Body of pancreas (tissue), 4 donors: ENCODE measurements around the gene IFNA2. TPM values are rescaled to one million over a fixed set of nuclear protein-coding genes. Genes with fewer than 3 reads are reported as not detected.
"Not testable (repeated sequence)": the region's sequence is repeated elsewhere in the genome, so short reads cannot be mapped to it uniquely, and the experiment has no call there.

Experiments
- ATAC-seq: fragments of 150-250 bp; one replicate; pipeline ENCODE4 v1.9.1; 2016
- DNase-seq, 4 donors: peaks; one replicate each; pipeline ENCODE4 v3.0.0-alpha.2; 2019
- H3K27ac ChIP-seq, 4 donors: fragments of 200-600 bp; sonication (generic); 1 replicate in 3 of 4; 2 replicates in 1 of 4; pipeline versions ENCODE4 v1.5.1 to v1.6.1; 2016 to 2019; ENCODE audit warnings: mild to moderate bottlenecking in 1 of 4, mixed read lengths in 1 of 4, moderate library complexity in 1 of 4
- H3K27me3 ChIP-seq, 2 donors: fragments of 200-600 bp; sonication (generic); one replicate each; pipeline ENCODE4 v1.6.0; 2016; ENCODE audit warnings: mild to moderate bottlenecking in 1 of 2
- H3K36me3 ChIP-seq, 2 donors: fragments of 200-600 bp; sonication (generic); replicated peaks in 1 of 2; 2 replicates each; pipeline ENCODE4 v1.5.1; 2016; ENCODE audit warnings: low read depth in 2 of 2; ENCODE audit not compliant: insufficient read depth in 1 of 2
- H3K4me1 ChIP-seq: fragments of 200-600 bp; sonication (generic); one replicate; pipeline ENCODE4 v1.6.0; 2016
- H3K4me3 ChIP-seq, 2 donors: fragments of 200-600 bp; sonication (generic); 1 replicate in 1 of 2; 2 replicates in 1 of 2; pipeline ENCODE4 v1.5.1; 2016 to 2019
- H3K9me3 ChIP-seq, 3 donors: fragments of 200-600 bp; sonication (generic); 1 replicate in 2 of 3; 2 replicates in 1 of 3; pipeline ENCODE4 v1.5.1; 2016
- POLR2A ChIP-seq, 3 donors: fragments of 450-650 bp; IDR thresholded peaks; one replicate each; pipeline ENCODE4 v1.6.1; 2016; ENCODE audit warnings: antibody characterized with exemption in 3 of 3, mild to moderate bottlenecking in 2 of 3
- WGBS, 2 donors: methylation state at CpG; one replicate each; pipeline ENCODE4 v1.1.5; 2017; 5-methylcytosine and 5-hydroxymethylcytosine counted together
- intact Hi-C: fragments of 100-400 bp; cut with DNase I; formaldehyde crosslinking; loops from one replicate; pipeline ENCODE4 v1.15.1; 2023
- total RNA-seq, 2 donors: library from RNA; depleted of rRNA; stranded (reverse); fragments of >200 nt; gene quantifications; one replicate each; pipeline ENCODE4 v1.1.0, GENCODE V29; 2016
- TF ChIP-seq, protein P1 (sequence below), 7 experiments: fragments of 450-650 bp in 4 of 7; fragments of 200-600 bp in 3 of 7; sonication (generic) in 3 of 7; IDR thresholded peaks; one replicate each; pipeline ENCODE4 v1.5.1; 2016 to 2019; ENCODE audit warnings: antibody characterized with exemption in 7 of 7

IFNA2 gene
- total RNA-seq, 2 donors from 2014 or later, result not detected

DNA sequence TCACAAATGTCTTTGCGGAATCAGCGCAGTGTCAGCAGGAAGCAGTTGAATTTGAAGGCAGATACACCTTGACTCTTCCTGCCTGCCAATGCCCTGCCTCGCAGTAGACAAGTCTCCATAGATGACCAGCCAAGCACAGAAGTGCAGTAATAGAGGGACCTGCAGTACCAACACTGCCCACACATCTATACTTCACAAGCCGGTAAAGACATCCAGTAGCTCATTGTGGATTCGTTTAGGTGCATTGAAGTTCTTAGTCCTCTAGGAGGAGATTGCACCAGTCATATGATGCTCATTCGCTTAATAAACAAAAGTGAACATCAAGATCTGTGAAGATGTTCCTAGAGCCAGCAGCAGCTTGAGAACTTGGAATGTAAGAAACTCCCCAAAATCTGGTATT is 7.1 kb upstream of the IFNA2 start:
- Histone ChIP-seq H3K4me1 (no peaks in the 10 kb centered on the region), H3K27ac (no peak overlapping the region), H3K36me3 (no peaks in the 10 kb centered on the region), H3K4me3 (no peak overlapping the region), H3K27me3 (no peaks in the 10 kb centered on the region), H3K9me3 (no peaks in the 10 kb centered on the region)
- 64 to 69% methylated on average over 6 of the region's 6 CpGs for WGBS, 2 donors
- intact Hi-C loops, result no loop called here
- DNase-seq (no peak), ATAC-seq (no peak)
- TF ChIP-seq POLR2A (IDR thresholded peaks at IDR 0.05), result no peak
- TF ChIP-seq, protein P1, sequence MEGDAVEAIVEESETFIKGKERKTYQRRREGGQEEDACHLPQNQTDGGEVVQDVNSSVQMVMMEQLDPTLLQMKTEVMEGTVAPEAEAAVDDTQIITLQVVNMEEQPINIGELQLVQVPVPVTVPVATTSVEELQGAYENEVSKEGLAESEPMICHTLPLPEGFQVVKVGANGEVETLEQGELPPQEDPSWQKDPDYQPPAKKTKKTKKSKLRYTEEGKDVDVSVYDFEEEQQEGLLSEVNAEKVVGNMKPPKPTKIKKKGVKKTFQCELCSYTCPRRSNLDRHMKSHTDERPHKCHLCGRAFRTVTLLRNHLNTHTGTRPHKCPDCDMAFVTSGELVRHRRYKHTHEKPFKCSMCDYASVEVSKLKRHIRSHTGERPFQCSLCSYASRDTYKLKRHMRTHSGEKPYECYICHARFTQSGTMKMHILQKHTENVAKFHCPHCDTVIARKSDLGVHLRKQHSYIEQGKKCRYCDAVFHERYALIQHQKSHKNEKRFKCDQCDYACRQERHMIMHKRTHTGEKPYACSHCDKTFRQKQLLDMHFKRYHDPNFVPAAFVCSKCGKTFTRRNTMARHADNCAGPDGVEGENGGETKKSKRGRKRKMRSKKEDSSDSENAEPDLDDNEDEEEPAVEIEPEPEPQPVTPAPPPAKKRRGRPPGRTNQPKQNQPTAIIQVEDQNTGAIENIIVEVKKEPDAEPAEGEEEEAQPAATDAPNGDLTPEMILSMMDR (IDR thresholded peaks at IDR 0.05), result peak in 5 of 7 experiments; percentile 10 to 20 (median 15)

DNA sequence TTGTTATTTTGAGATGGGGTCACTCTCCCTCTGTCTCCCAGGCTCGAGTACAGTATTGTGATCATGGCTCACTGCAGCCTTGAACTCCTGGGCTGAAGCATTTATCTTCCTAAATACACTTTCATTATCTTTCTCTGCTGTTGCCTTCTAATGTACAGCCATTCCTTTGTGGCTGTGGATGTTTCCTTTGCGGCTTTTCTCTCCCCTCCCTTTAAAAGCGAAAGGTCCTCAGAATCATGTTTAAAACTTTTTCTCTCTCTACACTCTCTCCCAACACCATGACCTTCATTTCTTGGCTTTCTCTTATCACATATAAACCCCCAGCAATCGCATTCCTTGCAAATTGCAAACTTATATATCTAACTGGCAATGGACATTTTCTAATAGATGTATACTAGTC is 1.6 kb downstream of the IFNA2 start:
- 28 to 31% methylated on average over 4 of the region's 4 CpGs for WGBS, 2 donors
- H3K4me1 ChIP-seq, result no peaks in the 10 kb centered on the region
- TF ChIP-seq, protein P1 (IDR thresholded peaks at IDR 0.05), result no peak
- no peak for TF ChIP-seq POLR2A (IDR thresholded peaks at IDR 0.05)
- intact Hi-C loops, result no loop called here
- H3K9me3 ChIP-seq, result no peaks in the 10 kb centered on the region
- H3K27me3 ChIP-seq, result peaks cover 0 to 5% of the 10 kb centered on the region in 2 donors
- no peak for DNase-seq
- H3K36me3 ChIP-seq, result no peaks in the 10 kb centered on the region
- no peak for ATAC-seq
- no peak overlapping the region for H3K27ac ChIP-seq
- no peak overlapping the region for H3K4me3 ChIP-seq

DNA sequence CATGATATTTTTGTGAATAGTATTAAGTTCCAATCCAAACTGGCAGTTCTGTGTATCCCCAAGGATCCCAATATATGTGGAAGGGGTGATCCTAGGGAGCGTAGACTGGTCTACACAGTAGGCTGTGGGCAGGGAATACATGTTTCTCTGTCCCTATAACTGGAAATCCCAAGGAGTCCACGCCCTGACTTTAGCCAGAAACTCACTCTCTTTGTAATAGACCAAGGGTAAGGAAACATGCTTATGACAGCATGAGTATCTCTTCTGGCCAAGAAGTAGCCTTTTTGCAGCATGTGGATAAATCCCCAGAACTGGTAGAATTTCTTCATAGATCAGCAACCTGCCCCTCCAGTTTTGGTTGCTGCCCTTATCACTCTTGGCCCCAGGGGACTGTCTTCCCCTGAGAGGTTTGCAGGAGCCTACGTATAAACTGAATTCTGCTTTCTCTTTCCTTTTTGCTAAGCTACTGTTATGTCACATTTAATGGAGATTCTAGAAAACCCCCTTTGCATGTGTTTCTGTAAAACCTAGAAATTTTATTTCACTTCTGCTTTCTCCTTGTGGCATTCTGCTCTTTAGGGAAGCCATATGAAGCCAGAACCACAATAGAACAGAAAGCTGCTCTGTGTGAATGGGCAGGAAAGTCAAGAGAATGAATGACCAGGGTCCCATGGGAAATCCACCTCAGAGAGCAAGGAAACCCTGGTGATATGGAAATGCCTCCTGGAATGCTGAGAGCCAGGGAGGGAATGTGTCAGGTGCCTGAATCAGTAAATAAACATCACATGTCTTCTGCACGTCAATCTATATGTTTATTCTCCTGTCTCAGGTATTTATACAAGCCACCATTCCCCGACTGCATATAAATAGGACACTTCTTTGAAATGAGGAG is 3.5 kb downstream of the IFNA2 start:
- WGBS, 2 donors, result 46 to 49% methylated on average over 5 of the region's 5 CpGs
- no peaks in the 10 kb centered on the region for H3K9me3 ChIP-seq
- intact Hi-C loops, result no loop called here
- no peak overlapping the region for H3K4me3 ChIP-seq
- TF ChIP-seq, protein P1 (IDR thresholded peaks at IDR 0.05), result no peak
- TF ChIP-seq POLR2A (IDR thresholded peaks at IDR 0.05), result no peak
- H3K36me3 ChIP-seq, result no peaks in the 10 kb centered on the region
- no peak overlapping the region for H3K27ac ChIP-seq
- no peak for DNase-seq
- H3K4me1 ChIP-seq, result no peaks in the 10 kb centered on the region
- peaks cover 0 to 5% of the 10 kb centered on the region in 2 donors for H3K27me3 ChIP-seq
- no peak for ATAC-seq

DNA sequence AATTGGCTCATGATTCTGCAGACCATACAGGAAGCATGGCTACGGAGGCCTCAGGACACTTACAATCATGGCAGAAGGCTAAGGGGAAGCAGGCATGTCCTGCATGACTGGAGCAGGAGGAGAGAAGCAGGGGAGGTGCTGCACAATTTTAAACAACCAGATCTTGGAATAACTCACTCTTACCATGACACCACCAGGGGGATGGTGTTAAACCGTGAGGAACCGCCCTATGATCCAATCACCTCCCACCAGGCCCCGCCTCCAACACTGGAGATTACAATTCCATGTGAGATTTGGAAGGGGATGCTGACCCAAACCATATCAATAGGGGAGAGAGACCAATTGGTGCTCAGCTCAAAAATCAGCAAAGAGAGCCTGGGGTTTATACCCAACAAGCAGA is 13.7 kb downstream of the IFNA2 start:
- H3K4me3 ChIP-seq, H3K27ac ChIP-seq, H3K4me1 ChIP-seq, DNase-seq, H3K27me3 ChIP-seq, ATAC-seq, H3K36me3 ChIP-seq, intact Hi-C loops, H3K9me3 ChIP-seq: not testable (repeated sequence)
- 40 to 57% methylated on average over 4 of the region's 4 CpGs for WGBS, 2 donors

DNA sequence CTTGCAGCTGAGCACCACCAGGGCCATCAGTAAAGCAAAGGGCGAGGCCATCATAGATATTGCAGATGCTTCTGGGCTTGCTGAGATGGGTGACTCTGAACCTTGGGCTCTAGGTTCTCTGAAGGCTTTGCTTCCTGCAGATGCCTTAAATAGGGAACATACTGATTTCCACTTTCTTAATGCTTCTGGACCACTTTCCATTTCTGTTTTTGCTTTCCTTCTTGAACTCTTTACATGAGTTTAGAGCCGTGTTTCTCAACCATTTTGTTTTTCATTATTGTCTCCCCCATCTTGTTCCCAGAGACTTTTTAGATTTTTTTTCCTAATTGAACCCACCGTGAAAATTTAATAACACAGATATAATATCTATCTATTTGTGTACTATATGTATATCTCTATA is 17.2 kb downstream of the IFNA2 start, which contains the start of gene IFNA13:
TSS of gene IFNA13 (minus strand) at position 101 of the 400 bp plus-strand sequence. CDS start at position 54, 47 bp downstream.
- Histone ChIP-seq H3K36me3 (no peaks in the 10 kb centered on the region), H3K27ac (no peak within 1 kb of the TSS), H3K9me3 (no peaks in the 10 kb centered on the region), H3K4me1 (no peaks in the 10 kb centered on the region), H3K4me3 (no peak within 1 kb of the TSS), H3K27me3 (no peaks in the 10 kb centered on the region)
- no peak for ATAC-seq
- TF ChIP-seq POLR2A (IDR thresholded peaks at IDR 0.05), result no peak
- TF ChIP-seq, protein P1 (IDR thresholded peaks at IDR 0.05), result no peak
- intact Hi-C loops, result no loop called here
- 72 to 85% methylated on average over 3 of the region's 3 CpGs for WGBS, 2 donors
- no peak for DNase-seq

DNA sequence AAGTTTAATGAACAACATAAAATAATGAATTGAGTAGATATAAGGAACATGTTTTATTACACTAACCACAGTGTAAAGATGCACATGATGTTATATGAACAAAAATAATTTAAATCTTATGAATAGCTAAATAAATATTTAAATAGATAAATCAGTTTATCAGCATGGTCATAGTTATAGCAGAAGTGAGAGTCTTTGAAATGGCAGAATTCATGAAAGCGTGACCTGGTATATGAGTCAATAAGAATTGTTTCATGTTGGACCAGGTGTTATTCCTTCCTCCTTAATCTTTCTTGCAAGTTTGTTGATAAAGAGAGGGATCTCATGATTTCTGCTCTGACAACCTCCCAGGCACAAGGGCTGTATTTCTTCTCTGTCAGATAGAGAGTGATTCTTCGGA is 18.0 kb downstream of the IFNA2 start:
- WGBS, 2 donors, result 84 to 90% methylated on average over 1 of the region's 2 CpGs
- intact Hi-C loops, DNase-seq: not testable (repeated sequence)

More for the DNA sequence above, 18.0 kb downstream of the IFNA2 start:
- H3K27me3 ChIP-seq, ATAC-seq, H3K4me1 ChIP-seq, H3K4me3 ChIP-seq, H3K36me3 ChIP-seq, H3K9me3 ChIP-seq, H3K27ac ChIP-seq: not testable (repeated sequence)
